Measurements from ENCODE around the gene METRN.

GRCh38 chr16:671353-672131, 43.4 kb upstream of the METRN start:
- no peak for TF ChIP-seq POLR2A (IDR thresholded peaks at IDR 0.05; ENCODE audit: low read depth, low read length)
- no peak for TF ChIP-seq TAF1 (IDR thresholded peaks at IDR 0.05; ENCODE audit: borderline replicate concordance, low read depth, low read length)
- TF ChIP-seq POLR2AphosphoS5 (IDR thresholded peaks at IDR 0.05; ENCODE audit: low read depth, low read length), result no peak

Measured in GM12892 (cell line).